Suprapubic skin (tissue), 4 donors: ENCODE measurements around the gene DBR1. TPM values are rescaled to one million over a fixed set of nuclear protein-coding genes. Genes with fewer than 3 reads are reported as not detected.
A peak's percentile ranks its signal among the peaks of the same experiment; 100 is the strongest.

Source experiments
- DNase-seq, 2 donors: peaks; one replicate each; pipeline ENCODE4 v3.0.0-alpha.2; 2019; ENCODE audit warnings: low spot score in 2 of 2
- H3K27ac ChIP-seq: fragments of 200-600 bp; sonication (generic); one replicate; pipeline ENCODE4 v1.5.1; 2019
- H3K27me3 ChIP-seq: fragments of 200-600 bp; sonication (generic); one replicate; pipeline ENCODE4 v1.5.1; 2019
- H3K36me3 ChIP-seq: fragments of 200-600 bp; sonication (generic); one replicate; pipeline ENCODE4 v1.5.1; 2019
- H3K4me1 ChIP-seq: fragments of 200-600 bp; sonication (generic); one replicate; pipeline ENCODE4 v1.5.1; 2019
- H3K4me3 ChIP-seq: fragments of 200-600 bp; sonication (generic); one replicate; pipeline ENCODE4 v1.5.1; 2019; ENCODE audit warnings: mild to moderate bottlenecking
- H3K9me3 ChIP-seq: fragments of 200-600 bp; sonication (generic); one replicate; pipeline ENCODE4 v1.5.1; 2019
- CTCF ChIP-seq, 2 donors: fragments of 200-600 bp in 1 of 2; fragments of 450-650 bp in 1 of 2; sonication (generic) in 1 of 2; IDR thresholded peaks; one replicate each; pipeline ENCODE4 v1.5.1; 2016 to 2019; ENCODE audit warnings: antibody characterized with exemption in 2 of 2, mild to moderate bottlenecking in 1 of 2, moderate library complexity in 1 of 2
- EP300 ChIP-seq: sonication (generic); formaldehyde crosslinking; IDR thresholded peaks from one replicate; pipeline ENCODE4 v1.6.1; 2017; ENCODE audit warnings: antibody characterized with exemption
- POLR2A ChIP-seq, 2 donors: fragments of 450-650 bp; IDR thresholded peaks; one replicate each; pipeline ENCODE4 v1.6.1; 2017; ENCODE audit warnings: antibody characterized with exemption in 2 of 2, mild to moderate bottlenecking in 2 of 2, moderate library complexity in 2 of 2
- POLR2AphosphoS5 ChIP-seq, 3 donors: sonication (generic); formaldehyde crosslinking; IDR thresholded peaks; one replicate each; pipeline ENCODE4 v1.6.1; 2017; ENCODE audit warnings: antibody characterized with exemption in 3 of 3
- WGBS: methylation state at CpG from one replicate; pipeline ENCODE4 v1.1.5; 2018; 5-methylcytosine and 5-hydroxymethylcytosine counted together
- total RNA-seq, 4 donors: library from RNA; depleted of rRNA; stranded (reverse); fragments of >200 nt; gene quantifications; one replicate each; pipeline ENCODE4 v1.1.0, GENCODE V29; 2016

The DBR1 gene
- total RNA-seq, 4 donors from 2014 or later, result 12.7 to 13.3 (median 12.8) TPM

DNA sequence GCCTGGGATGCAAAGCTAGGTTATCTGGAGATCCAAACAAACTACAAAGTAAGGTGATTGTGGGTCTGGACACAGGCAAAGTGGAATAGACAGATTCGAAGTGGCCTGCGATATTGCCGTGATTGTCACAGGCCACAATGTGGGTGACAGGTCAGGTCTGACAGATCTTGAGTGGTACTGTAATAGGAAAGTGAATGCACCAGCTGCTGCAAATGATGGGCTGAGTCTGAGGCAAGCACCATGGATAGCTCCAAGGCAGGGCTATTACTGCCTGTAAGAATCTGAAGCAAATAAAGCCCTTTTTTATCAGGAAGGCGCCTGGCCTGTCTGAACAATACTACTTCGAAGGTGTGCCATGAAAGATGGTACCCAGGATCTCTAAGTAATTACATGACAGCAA is 22.3 kb upstream of the DBR1 start:
- Histone ChIP-seq H3K27me3 (no peaks in the 10 kb centered on the region), H3K4me1 (no peaks in the 10 kb centered on the region), H3K27ac (no peak overlapping the region), H3K9me3 (no peaks in the 10 kb centered on the region), H3K4me3 (no peak overlapping the region), H3K36me3 (peaks cover 7% of the 10 kb centered on the region)
- DNase-seq, result no peak
- WGBS, result 85% methylated on average over 5 of the region's 5 CpGs
- TF ChIP-seq CTCF (IDR thresholded peaks at IDR 0.05) (no peak), EP300 (no peak), POLR2AphosphoS5 (IDR thresholded peaks at IDR 0.05) (no peak), POLR2A (IDR thresholded peaks at IDR 0.05) (no peak)

GRCh38 chr3:138196023-138196422 is 21.3 kb upstream of the DBR1 start:
- 79% methylated on average over 2 of the region's 2 CpGs for WGBS
- Histone ChIP-seq H3K27ac (no peak overlapping the region), H3K36me3 (peaks cover 7% of the 10 kb centered on the region), H3K4me3 (no peak overlapping the region), H3K4me1 (no peaks in the 10 kb centered on the region), H3K27me3 (no peaks in the 10 kb centered on the region), H3K9me3 (no peaks in the 10 kb centered on the region)
- no peak for TF ChIP-seq CTCF (IDR thresholded peaks at IDR 0.05)
- TF ChIP-seq POLR2AphosphoS5 (IDR thresholded peaks at IDR 0.05), result no peak
- no peak for TF ChIP-seq POLR2A (IDR thresholded peaks at IDR 0.05)
- TF ChIP-seq EP300, result no peak
- no peak for DNase-seq

- no peaks in the 10 kb centered on the region for H3K4me1 ChIP-seq
- H3K27me3 ChIP-seq, result no peaks in the 10 kb centered on the region
- no peak for DNase-seq
- H3K27ac ChIP-seq, result no peak overlapping the region
- no peaks in the 10 kb centered on the region for H3K9me3 ChIP-seq
- peaks cover 7% of the 10 kb centered on the region for H3K36me3 ChIP-seq
- no peak overlapping the region for H3K4me3 ChIP-seq
- no peak for TF ChIP-seq POLR2A (IDR thresholded peaks at IDR 0.05)
- no peak for TF ChIP-seq CTCF (IDR thresholded peaks at IDR 0.05)
- TF ChIP-seq POLR2AphosphoS5 (IDR thresholded peaks at IDR 0.05), result no peak
- no peak for TF ChIP-seq EP300
- whole genome bisulfite sequencing, result 62% methylated on average over 2 of the region's 2 CpGs
Measured at GRCh38 chr3:138195481-138195880, 20.8 kb upstream of the DBR1 start.

- WGBS, result 4% methylated on average over 17 of the region's 17 CpGs
- Histone ChIP-seq H3K4me3 (peak overlapping the region; percentile 99), H3K27me3 (no peaks in the 10 kb centered on the region), H3K9me3 (no peaks in the 10 kb centered on the region), H3K4me1 (peaks cover 28% of the 10 kb centered on the region), H3K27ac (peak overlapping the region; percentile 98), H3K36me3 (peaks cover 7% of the 10 kb centered on the region)
- no peak for DNase-seq
- TF ChIP-seq POLR2AphosphoS5 (IDR thresholded peaks at IDR 0.05) (peak in 1 of 3 donors; percentile 83), POLR2A (IDR thresholded peaks at IDR 0.05) (no peak)
Measured at GRCh38 chr3:138188013-138188730, 13.5 kb upstream of the DBR1 start.

GRCh38 chr3:138187296-138188012 is 12.7 kb upstream of the DBR1 start, which contains the start of gene ARMC8:
Gene ARMC8, plus strand, starts transcription at chr3:138187301. Its CDS starts 254 bp downstream, at chr3:138187555.
- TF ChIP-seq POLR2A (IDR thresholded peaks at IDR 0.05) (peak in 1 of 2 donors; percentile 38), CTCF (IDR thresholded peaks at IDR 0.05) (no peak), EP300 (no peak), POLR2AphosphoS5 (IDR thresholded peaks at IDR 0.05) (peak in 1 of 3 donors; percentile 76)
- Histone ChIP-seq H3K9me3 (no peaks in the 10 kb centered on the region), H3K4me3 (peak within 1 kb of the TSS; percentile 99), H3K36me3 (peaks cover 1% of the 10 kb centered on the region), H3K27ac (peak within 1 kb of the TSS; percentile 98), H3K27me3 (no peaks in the 10 kb centered on the region), H3K4me1 (peaks cover 28% of the 10 kb centered on the region)
- peak; percentile 81 to 85 for DNase-seq
- 0% methylated on average over 20 of the region's 59 CpGs for WGBS
